GM12874 (cell line): ENCODE results near the gene KRT7.

Source experiments
- CTCF ChIP-seq: IDR thresholded peaks from 2 replicates; pipeline ENCODE4 v1.5.1; 2011; ENCODE audit warnings: low read depth, mild to moderate bottlenecking, control low read depth, low read length, moderate library complexity; ENCODE audit not compliant: insufficient read depth

The KRT7 gene

GRCh38 chr12:52234223-52234810 is 1.3 kb downstream of the KRT7 start:
- no peak for TF ChIP-seq CTCF

GRCh38 chr12:52235001-52235764 is 2.1 kb downstream of the KRT7 start:
- no peak for TF ChIP-seq CTCF

- TF ChIP-seq CTCF, result no peak
These were observed 2.8 kb downstream of the KRT7 start for GRCh38 chr12:52235822-52236361.

- no peak for TF ChIP-seq CTCF
These were observed 3.5 kb downstream of the KRT7 start for GRCh38 chr12:52236386-52237050.

GRCh38 chr12:52238207-52238840 is 5.3 kb downstream of the KRT7 start:
- no peak for TF ChIP-seq CTCF

GRCh38 chr12:52238916-52239646 is 6.0 kb downstream of the KRT7 start:
- no peak for TF ChIP-seq CTCF
